OCI-LY1 (cell line): ENCODE measurements around the gene GATA6.

Experiments used
- CTCF ChIP-seq: fragments of 200-600 bp; sonication (generic), shearing (Covaris generic); IDR thresholded peaks from 2 replicates; pipeline ENCODE4 v1.5.1; 2017; ENCODE audit warnings: mild to moderate bottlenecking, antibody characterized with exemption, low read length, moderate library complexity, mixed read lengths
- EZH2 ChIP-seq: fragments of 200-600 bp; sonication (generic), shearing (Covaris generic); IDR thresholded peaks from 2 replicates; pipeline ENCODE4 v1.8.0; 2017; ENCODE audit warnings: borderline replicate concordance, mixed run types, mild to moderate bottlenecking, antibody characterized with exemption, low read length, moderate library complexity, mixed read lengths

- TF ChIP-seq CTCF: no peak
- TF ChIP-seq EZH2: no peak
These were observed 5.8 kb upstream of the GATA6 start for GRCh38 chr18:22163416-22164161.
